IMR-90 (cell line): ENCODE data around the gene SCYL3. TPM values are rescaled to one million over a fixed set of nuclear protein-coding genes. Genes with fewer than 3 reads are reported as not detected.

Experiments
- ATAC-seq: fragments of 200-7000 bp; cut with Tn5 transposase; 2 replicates; pipeline ENCODE4 v1.9.1; 2020; ENCODE audit warnings: low read depth, mild to moderate bottlenecking, moderate library complexity
- BruUV-seq: library from RNA; stranded (reverse); fragments of 400-500 nt; replicated peaks from 2 replicates; lab custom pipeline; 2021; lab: Mats Ljungman, UMichigan
- CTCF ChIA-PET: fragments of 300-600 bp; formaldehyde crosslinking; extraction: SDS; loops from one replicate; lab custom pipeline; 2021; ENCODE audit warnings: antibody characterized with exemption; lab: Yijun Ruan, JAX
- POLR2A ChIA-PET: fragments of 300-600 bp; sonication (Branson Sonifier 250); formaldehyde crosslinking; loops from one replicate; lab custom pipeline; 2022; ENCODE audit warnings: antibody characterized with exemption; ENCODE audit not compliant: unreplicated experiment; lab: Charles Lee
- DNase-seq: peaks from one replicate; pipeline ENCODE4 v3.0.0; 2013
- H2AFZ ChIP-seq: replicated peaks from 2 replicates; pipeline ENCODE3; 2013; ENCODE audit warnings: low read length, mild to moderate bottlenecking; ENCODE audit not compliant: poor library complexity
- H2AK5ac ChIP-seq: 2 replicates; pipeline ENCODE4 v1.6.1; 2013; ENCODE audit warnings: low read depth, low read length, inconsistent platforms
- H2AK9ac ChIP-seq: replicated peaks from 2 replicates; pipeline ENCODE3; 2013; ENCODE audit warnings: mild to moderate bottlenecking, low read depth, low read length, moderate library complexity; ENCODE audit not compliant: poor library complexity
- H2BK120ac ChIP-seq: 2 replicates; pipeline ENCODE4 v1.6.1; 2013; ENCODE audit warnings: low read depth, low read length, inconsistent platforms
- H2BK15ac ChIP-seq: 3 replicates; pipeline ENCODE4 v1.6.1; 2013; ENCODE audit warnings: low read depth, low read length, inconsistent platforms
- H2BK20ac ChIP-seq: 2 replicates; pipeline ENCODE4 v1.6.1; 2013; ENCODE audit warnings: low read depth, mild to moderate bottlenecking, inconsistent platforms, low read length, moderate library complexity
- H2BK5ac ChIP-seq: 2 replicates; pipeline ENCODE4 v1.6.1; 2013; ENCODE audit warnings: mild to moderate bottlenecking, low read depth, low read length, inconsistent platforms; ENCODE audit not compliant: poor library complexity, severe bottlenecking
- H3K14ac ChIP-seq: replicated peaks from 2 replicates; pipeline ENCODE4 v1.6.1; 2013; ENCODE audit warnings: low read depth, low read length, inconsistent platforms
- H3K18ac ChIP-seq: 2 replicates; pipeline ENCODE4 v1.6.1; 2013; ENCODE audit warnings: low read depth, low read length, control low read depth
- H3K23ac ChIP-seq: 2 replicates; pipeline ENCODE4 v1.6.1; 2013; ENCODE audit warnings: low read depth, low read length, inconsistent platforms
- H3K27ac ChIP-seq: 2 replicates; pipeline ENCODE4 v1.5.1; 2013; ENCODE audit warnings: mild to moderate bottlenecking, control low read depth, low read length; ENCODE audit not compliant: insufficient read depth
- H3K27me3 ChIP-seq: 2 replicates; pipeline ENCODE4 v1.6.1; 2013; ENCODE audit warnings: low read length; ENCODE audit not compliant: control insufficient read depth, insufficient read depth
- H3K36me3 ChIP-seq: 2 replicates; pipeline ENCODE4 v1.6.1; 2013; ENCODE audit warnings: low read length, mixed read lengths; ENCODE audit not compliant: control insufficient read depth, insufficient read depth
- H3K4ac ChIP-seq: 2 replicates; pipeline ENCODE4 v1.6.1; 2013; ENCODE audit warnings: low read depth, low read length, inconsistent platforms
- H3K4me1 ChIP-seq: 2 replicates; pipeline ENCODE4 v1.6.1; 2013; ENCODE audit warnings: low read length, mixed read lengths; ENCODE audit not compliant: control insufficient read depth, insufficient read depth
- H3K4me2 ChIP-seq: 2 replicates; pipeline ENCODE4 v1.6.1; 2013; ENCODE audit warnings: low read depth, mild to moderate bottlenecking, control low read depth, low read length, moderate library complexity
- H3K4me3 ChIP-seq: 2 replicates; pipeline ENCODE4 v1.5.1; 2013; ENCODE audit warnings: low read depth, mild to moderate bottlenecking, control low read depth, low read length, moderate library complexity; ENCODE audit not compliant: insufficient read depth
- H3K56ac ChIP-seq: 2 replicates; pipeline ENCODE4 v1.6.1; 2013; ENCODE audit warnings: low read length, inconsistent platforms; ENCODE audit not compliant: insufficient read depth; ENCODE audit errors: extremely low read depth
- H3K79me1 ChIP-seq, 2 experiments: 2 replicates each; pipeline ENCODE4 v1.6.1; 2013; ENCODE audit warnings: low read length in 2 of 2, inconsistent platforms in 1 of 2, low read depth in 1 of 2
- H3K9ac ChIP-seq: 2 replicates; pipeline ENCODE4 v1.6.1; 2013; ENCODE audit warnings: low read depth, low read length, control low read depth
- H3K9me1 ChIP-seq: 2 replicates; pipeline ENCODE4 v1.6.1; 2013; ENCODE audit warnings: low read length, inconsistent platforms; ENCODE audit not compliant: insufficient read depth
- H3K9me3 ChIP-seq: 2 replicates; pipeline ENCODE4 v1.6.1; 2013; ENCODE audit warnings: low read length; ENCODE audit not compliant: control insufficient read depth, insufficient read depth
- H4K20me1 ChIP-seq: 2 replicates; pipeline ENCODE4 v1.6.1; 2013; ENCODE audit warnings: low read length, inconsistent platforms; ENCODE audit not compliant: insufficient read depth
- H4K5ac ChIP-seq: 2 replicates; pipeline ENCODE4 v1.6.1; 2013; ENCODE audit warnings: mild to moderate bottlenecking, low read depth, low read length, control low read depth
- H4K8ac ChIP-seq, 2 experiments: 2 replicates each; pipeline ENCODE4 v1.6.1; 2013; ENCODE audit warnings: low read depth in 2 of 2, low read length in 2 of 2, control low read depth in 1 of 2, inconsistent platforms in 1 of 2
- H4K91ac ChIP-seq: 2 replicates; pipeline ENCODE4 v1.6.1; 2013; ENCODE audit warnings: low read depth, low read length, inconsistent platforms; ENCODE audit not compliant: insufficient read depth
- BHLHE40 ChIP-seq: fragments of 150-350 bp; IDR thresholded peaks from 2 replicates; pipeline ENCODE4 v1.6.1; 2016; ENCODE audit warnings: mild to moderate bottlenecking, low read depth, low read length
- CEBPB ChIP-seq: IDR thresholded peaks from 2 replicates; pipeline ENCODE4 v1.6.1; 2012; ENCODE audit warnings: low read depth, low read length, improper control_type of control experiment
- FOS ChIP-seq: fragments of 150-350 bp; IDR thresholded peaks from 2 replicates; pipeline ENCODE4 v1.6.1; 2016; ENCODE audit warnings: low read depth, low read length
- MAFK ChIP-seq: IDR thresholded peaks from 2 replicates; pipeline ENCODE4 v1.6.1; 2012; ENCODE audit warnings: low read depth, low read length, improper control_type of control experiment
- MAZ ChIP-seq: IDR thresholded peaks from 2 replicates; pipeline ENCODE4 v1.6.1; 2012; ENCODE audit warnings: low read depth, mild to moderate bottlenecking, low read length, improper control_type of control experiment, moderate library complexity, borderline replicate concordance
- MXI1 ChIP-seq: IDR thresholded peaks from 2 replicates; pipeline ENCODE4 v1.6.1; 2012; ENCODE audit warnings: low read depth, mild to moderate bottlenecking, low read length, moderate library complexity, borderline replicate concordance
- POLR2A ChIP-seq: IDR thresholded peaks from 2 replicates; pipeline ENCODE4 v1.6.1; 2012; ENCODE audit warnings: mild to moderate bottlenecking, low read depth, low read length
- RAD21 ChIP-seq: IDR thresholded peaks from 2 replicates; pipeline ENCODE4 v1.6.1; 2012; ENCODE audit warnings: low read length, improper control_type of control experiment
- WGBS, 2 experiments: methylation state at CpG; one replicate each; pipeline versions ENCODE4 v1.1.5 to v1.1.7; 2013; ENCODE audit warnings: missing lambda C conversion rate in 2 of 2; ENCODE audit not compliant: insufficient read length in 1 of 2; ENCODE audit errors: extremely low coverage in 2 of 2; 5-methylcytosine and 5-hydroxymethylcytosine counted together
- dilution Hi-C: fragments of 300-500 bp; cut with HindIII; formaldehyde crosslinking; loops from one replicate; pipeline ENCODE4 v1.14.3; 2018; ENCODE audit warnings: low sequenced_read_pairs; ENCODE audit not compliant: unreplicated experiment
- in situ Hi-C: fragments of 300-500 bp; cut with MboI; formaldehyde crosslinking; loops from 3 replicates; pipeline ENCODE4 v1.14.3; 2019; ENCODE audit warnings: low sequenced_read_pairs, inconsistent platforms, mixed read lengths
- intact Hi-C: fragments of 100-400 bp; cut with micrococcal nuclease; formaldehyde crosslinking; loops from 2 replicates; pipeline ENCODE4 v1.10.0; 2022
- polyA plus RNA-seq, 3 experiments: library from polyadenylated mRNA; depleted of rRNA; stranded (reverse); fragments of >200 nt; gene quantifications; 2 replicates each; pipeline ENCODE4 v1.2.3, GENCODE V29; 2012; ENCODE audit warnings: low replicate concordance in 1 of 3
- total RNA-seq: library from RNA; depleted of rRNA; stranded (reverse); fragments of >200 nt; gene quantifications from 2 replicates; pipeline ENCODE4 v1.2.3, GENCODE V29; 2012
- TF ChIP-seq, protein P1 (sequence below): conservative IDR thresholded peaks from 2 replicates; pipeline ENCODE4 v1.5.1; 2012; ENCODE audit warnings: mild to moderate bottlenecking, low read depth, low read length, improper control_type of control experiment
- TF ChIP-seq, protein P2 (sequence below): fragments of 150-350 bp; IDR thresholded peaks from 2 replicates; pipeline ENCODE4 v1.6.1; 2016; ENCODE audit warnings: low read depth, mild to moderate bottlenecking, low read length, moderate library complexity, borderline replicate concordance
- TF ChIP-seq, protein P3 (sequence below): fragments of 150-350 bp; IDR thresholded peaks from 2 replicates; pipeline ENCODE4 v1.6.1; 2017; ENCODE audit warnings: mild to moderate bottlenecking, antibody characterized with exemption, low read length, low read depth

Gene SCYL3
- total and polyA plus RNA-seq, 2 of the 4 experiments (the other 2 are of a cell fraction), result 3.9 to 8.4 TPM

DNA sequence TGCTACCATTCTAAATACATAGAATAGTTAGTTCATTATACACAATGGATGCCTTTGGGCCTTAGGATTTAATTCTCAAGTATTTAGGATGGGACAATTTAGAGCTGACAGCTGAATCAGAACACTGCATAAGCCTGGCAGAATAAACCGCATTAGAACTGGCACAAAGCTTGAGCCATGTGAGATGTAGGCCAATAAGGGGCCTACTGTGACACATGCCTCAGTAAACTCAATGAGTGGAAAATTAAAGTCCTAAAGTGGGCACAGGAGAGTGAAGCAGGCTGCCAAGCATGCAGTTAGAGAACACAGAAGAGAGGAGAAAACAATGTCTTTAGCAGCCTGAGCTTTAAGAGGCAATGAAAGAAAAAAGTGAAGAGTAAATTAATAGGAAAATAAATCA is 24.3 kb downstream of the SCYL3 start:
- Histone ChIP-seq H3K4me1 (peaks cover 5% of the 10 kb centered on the region), H3K23ac (no peak overlapping the region), H2AFZ (no peak overlapping the region), H2AK9ac (no peak overlapping the region), H3K9me1 (peaks cover 6% of the 10 kb centered on the region), H3K14ac (no peak overlapping the region), H4K20me1 (no peaks in the 10 kb centered on the region), H3K79me1 (peaks cover 0 to 4% of the 10 kb centered on the region in 2 experiments; a peak in 2 of 4 replicates), H3K4ac (no peak overlapping the region), H3K36me3 (peaks cover 42% of the 10 kb centered on the region), H2BK15ac (no peak overlapping the region), H2AK5ac (no peak overlapping the region), H4K91ac (no peak overlapping the region), H3K27me3 (no peaks in the 10 kb centered on the region), H3K9me3 (no peaks in the 10 kb centered on the region; the same call in 1 of the 2 replicates), H4K5ac (no peak overlapping the region), H3K18ac (no peak overlapping the region), H2BK20ac (no peak overlapping the region), H3K27ac (no peak overlapping the region), H3K4me3 (no peak overlapping the region), H3K9ac (no peak overlapping the region), H4K8ac (no peak overlapping the region), H3K56ac (no peak overlapping the region), H2BK5ac (no peak overlapping the region), H2BK120ac (no peak overlapping the region), H3K4me2 (no peak overlapping the region)
- WGBS, 2 experiments, result no CpG with 5 or more reads among the region's 1 CpG
- no peak for DNase-seq
- dilution Hi-C loops (no loop called here), in situ Hi-C loops (no loop called here), intact Hi-C loops (no loop called here)
- ATAC-seq, result no peak
- ChIA-PET CTCF (no interaction called here), POLR2A (no interaction called here)
- no TSS peak for BruUV-seq
- TF ChIP-seq MAZ (no peak), BHLHE40 (no peak), FOS (no peak), MXI1 (no peak), CEBPB (no peak), POLR2A (no peak), MAFK (no peak), RAD21 (no peak)
- TF ChIP-seq, protein P1, sequence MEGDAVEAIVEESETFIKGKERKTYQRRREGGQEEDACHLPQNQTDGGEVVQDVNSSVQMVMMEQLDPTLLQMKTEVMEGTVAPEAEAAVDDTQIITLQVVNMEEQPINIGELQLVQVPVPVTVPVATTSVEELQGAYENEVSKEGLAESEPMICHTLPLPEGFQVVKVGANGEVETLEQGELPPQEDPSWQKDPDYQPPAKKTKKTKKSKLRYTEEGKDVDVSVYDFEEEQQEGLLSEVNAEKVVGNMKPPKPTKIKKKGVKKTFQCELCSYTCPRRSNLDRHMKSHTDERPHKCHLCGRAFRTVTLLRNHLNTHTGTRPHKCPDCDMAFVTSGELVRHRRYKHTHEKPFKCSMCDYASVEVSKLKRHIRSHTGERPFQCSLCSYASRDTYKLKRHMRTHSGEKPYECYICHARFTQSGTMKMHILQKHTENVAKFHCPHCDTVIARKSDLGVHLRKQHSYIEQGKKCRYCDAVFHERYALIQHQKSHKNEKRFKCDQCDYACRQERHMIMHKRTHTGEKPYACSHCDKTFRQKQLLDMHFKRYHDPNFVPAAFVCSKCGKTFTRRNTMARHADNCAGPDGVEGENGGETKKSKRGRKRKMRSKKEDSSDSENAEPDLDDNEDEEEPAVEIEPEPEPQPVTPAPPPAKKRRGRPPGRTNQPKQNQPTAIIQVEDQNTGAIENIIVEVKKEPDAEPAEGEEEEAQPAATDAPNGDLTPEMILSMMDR, result no peak
- TF ChIP-seq, protein P2, sequence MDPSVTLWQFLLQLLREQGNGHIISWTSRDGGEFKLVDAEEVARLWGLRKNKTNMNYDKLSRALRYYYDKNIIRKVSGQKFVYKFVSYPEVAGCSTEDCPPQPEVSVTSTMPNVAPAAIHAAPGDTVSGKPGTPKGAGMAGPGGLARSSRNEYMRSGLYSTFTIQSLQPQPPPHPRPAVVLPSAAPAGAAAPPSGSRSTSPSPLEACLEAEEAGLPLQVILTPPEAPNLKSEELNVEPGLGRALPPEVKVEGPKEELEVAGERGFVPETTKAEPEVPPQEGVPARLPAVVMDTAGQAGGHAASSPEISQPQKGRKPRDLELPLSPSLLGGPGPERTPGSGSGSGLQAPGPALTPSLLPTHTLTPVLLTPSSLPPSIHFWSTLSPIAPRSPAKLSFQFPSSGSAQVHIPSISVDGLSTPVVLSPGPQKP, result no peak
- TF ChIP-seq, protein P3, sequence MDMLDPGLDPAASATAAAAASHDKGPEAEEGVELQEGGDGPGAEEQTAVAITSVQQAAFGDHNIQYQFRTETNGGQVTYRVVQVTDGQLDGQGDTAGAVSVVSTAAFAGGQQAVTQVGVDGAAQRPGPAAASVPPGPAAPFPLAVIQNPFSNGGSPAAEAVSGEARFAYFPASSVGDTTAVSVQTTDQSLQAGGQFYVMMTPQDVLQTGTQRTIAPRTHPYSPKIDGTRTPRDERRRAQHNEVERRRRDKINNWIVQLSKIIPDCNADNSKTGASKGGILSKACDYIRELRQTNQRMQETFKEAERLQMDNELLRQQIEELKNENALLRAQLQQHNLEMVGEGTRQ, result no peak
